ENCODE measurements around the gene PPY.
A peak's percentile ranks its signal among the peaks of the same experiment; 100 is the strongest.

PPY gene

DNA sequence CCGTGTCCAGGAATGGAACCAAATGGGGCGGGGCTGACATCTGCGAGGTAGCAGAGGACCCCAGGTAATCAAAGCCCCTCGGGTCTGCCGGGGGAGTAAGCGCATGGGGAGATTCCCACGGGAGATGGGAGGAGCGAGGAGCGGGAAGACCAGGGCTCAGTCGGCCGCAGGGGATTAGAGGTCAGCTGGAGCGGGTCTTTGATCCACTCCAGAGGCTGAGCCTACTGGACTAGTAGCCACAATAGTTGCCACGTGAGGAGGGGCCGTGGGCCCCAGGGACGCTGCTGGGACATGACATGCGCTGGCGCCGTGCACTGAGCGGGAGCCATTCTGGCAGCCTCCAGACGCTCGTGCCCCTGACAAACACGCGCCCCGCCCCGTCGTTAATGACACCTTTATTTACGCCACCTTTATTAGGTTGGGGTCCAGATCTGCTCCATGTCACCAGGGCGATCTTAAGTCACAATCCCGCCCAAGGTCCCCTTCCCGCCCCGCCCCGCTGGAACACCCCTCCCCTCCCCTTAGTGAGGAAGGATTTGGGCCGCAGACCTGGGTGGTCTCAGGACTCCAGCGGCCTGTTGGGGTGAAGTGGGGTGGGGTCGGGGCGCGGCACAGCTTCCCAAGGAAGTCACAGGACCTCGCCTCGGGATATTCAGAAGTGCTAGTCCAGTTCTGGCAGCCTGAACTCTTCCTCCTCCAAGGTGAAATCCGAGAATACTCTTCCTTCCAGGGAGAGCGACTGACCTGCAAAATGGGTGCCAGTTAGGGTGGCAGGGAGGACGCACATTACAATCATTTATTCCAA, 15.0 kb downstream of the PPY start:
- Histone ChIP-seq H3K9ac (ENCODE audit: low read length) (no peak overlapping the region), H3K4me3 (ENCODE audit: low read length) (no peak overlapping the region), H3K9me3 (replicated peaks; ENCODE audit: insufficient read depth, low read length) (no peaks in the 10 kb centered on the region)

DNA sequence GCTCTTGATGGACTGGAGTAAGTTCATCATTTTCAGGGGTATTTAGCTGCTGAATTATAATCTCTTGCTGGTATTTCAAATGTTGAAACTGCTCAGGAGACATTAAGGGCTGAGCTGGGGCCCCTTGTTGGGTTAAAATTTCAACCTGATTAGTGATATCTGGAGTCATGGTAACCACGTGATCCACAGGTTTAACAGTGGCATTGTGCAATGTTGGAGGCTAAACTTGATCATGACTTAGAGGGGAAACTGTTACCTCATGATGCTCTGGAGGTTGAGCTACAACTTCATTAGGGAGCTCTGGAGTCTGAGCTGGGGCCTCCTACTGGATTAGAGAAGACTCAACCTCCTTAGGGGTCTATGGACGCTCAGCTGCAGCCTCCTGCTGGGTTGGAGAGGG, 17.7 kb downstream of the PPY start:
- H3K27me3 ChIP-seq (replicated peaks; ENCODE audit: insufficient read depth, low read length), result peaks cover 28% of the 10 kb centered on the region
- no peak overlapping the region for H3K4me3 ChIP-seq (ENCODE audit: low read length)
- H3K36me3 ChIP-seq (replicated peaks; ENCODE audit: insufficient read depth, low read length), result no peaks in the 10 kb centered on the region

More for the DNA sequence above, 15.0 kb downstream of the PPY start:
- Histone ChIP-seq H3K27me3 (replicated peaks; ENCODE audit: insufficient read depth, low read length) (peaks cover 28% of the 10 kb centered on the region), H3K36me3 (replicated peaks; ENCODE audit: insufficient read depth, low read length) (no peaks in the 10 kb centered on the region), H3K79me2 (ENCODE audit: low read length) (no peaks in the 10 kb centered on the region), H3K4me1 (ENCODE audit: low read length) (0 out of 2 replicates have a peak, but pooled peaks cover 3% of the 10 kb centered on the region), H2AFZ (ENCODE audit: low read length) (no peak overlapping the region), H3K27ac (ENCODE audit: low read length) (no peak overlapping the region), H3K4me2 (ENCODE audit: low read depth, low read length) (peak overlapping the region; percentile 21; the same call in 1 of the 2 replicates), H3F3A (ENCODE audit: insufficient read depth, low read length) (no peaks in the 10 kb centered on the region), H4K20me1 (ENCODE audit: insufficient read depth, low read length) (no peaks in the 10 kb centered on the region), H3K9me2 (replicated peaks; ENCODE audit: insufficient read depth, low read length) (no peaks in the 10 kb centered on the region)
- no peak for TF ChIP-seq EZH2 (optimal IDR thresholded peaks at IDR 0.05; ENCODE audit: low read depth, low read length)
- DNase-seq, result no peak

DNA sequence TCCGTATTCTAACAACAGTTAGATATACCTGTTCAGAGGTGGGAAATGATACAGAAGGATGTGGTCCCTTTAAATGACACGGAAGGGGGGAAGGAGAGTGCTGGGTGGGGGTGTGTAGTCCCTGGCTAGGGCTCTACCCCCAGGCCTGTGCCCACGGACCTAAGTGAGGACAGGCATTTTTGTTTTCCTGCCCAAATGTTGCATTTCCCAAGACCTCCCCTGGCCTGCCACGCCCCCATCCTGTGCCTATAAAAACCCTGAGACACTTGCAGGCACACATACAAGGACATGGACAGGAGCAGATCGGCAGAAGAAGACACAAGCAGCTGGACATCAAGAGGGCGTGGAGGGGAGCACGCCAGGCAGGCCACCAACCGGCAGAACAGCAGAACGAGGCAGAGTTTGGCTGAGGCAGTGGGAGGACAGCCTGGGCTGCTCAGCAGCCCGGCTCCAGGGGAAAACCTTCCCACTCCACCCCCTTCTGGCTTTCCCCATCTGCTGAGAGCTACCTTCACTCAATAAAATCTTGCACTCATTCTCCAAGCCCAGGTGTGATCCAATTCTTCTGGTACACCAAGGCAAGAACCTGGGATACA, 21.7 kb downstream of the PPY start:
- Histone ChIP-seq H3K9ac (ENCODE audit: low read length) (no peak overlapping the region), H3K9me3 (replicated peaks; ENCODE audit: insufficient read depth, low read length) (no peaks in the 10 kb centered on the region), H3K4me2 (ENCODE audit: low read depth, low read length) (no peak overlapping the region), H3K27ac (ENCODE audit: low read length) (no peak overlapping the region), H2AFZ (ENCODE audit: low read length) (no peak overlapping the region), H3K4me3 (ENCODE audit: low read length) (no peak overlapping the region), H3K27me3 (replicated peaks; ENCODE audit: insufficient read depth, low read length) (peaks cover 3% of the 10 kb centered on the region), H3K9me2 (replicated peaks; ENCODE audit: insufficient read depth, low read length) (no peaks in the 10 kb centered on the region), H4K20me1 (ENCODE audit: insufficient read depth, low read length) (no peaks in the 10 kb centered on the region), H3K79me2 (ENCODE audit: low read length) (no peaks in the 10 kb centered on the region), H3F3A (ENCODE audit: insufficient read depth, low read length) (peaks cover 2% of the 10 kb centered on the region; the same call in 1 of the 2 replicates), H3K4me1 (ENCODE audit: low read length) (no peaks in the 10 kb centered on the region), H3K36me3 (replicated peaks; ENCODE audit: insufficient read depth, low read length) (no peaks in the 10 kb centered on the region)
- TF ChIP-seq EZH2phosphoT487 (IDR thresholded peaks at IDR 0.05; ENCODE audit: low read length) (no peak), EZH2 (optimal IDR thresholded peaks at IDR 0.05; ENCODE audit: low read depth, low read length) (no peak)
- TF ChIP-seq, protein P1, sequence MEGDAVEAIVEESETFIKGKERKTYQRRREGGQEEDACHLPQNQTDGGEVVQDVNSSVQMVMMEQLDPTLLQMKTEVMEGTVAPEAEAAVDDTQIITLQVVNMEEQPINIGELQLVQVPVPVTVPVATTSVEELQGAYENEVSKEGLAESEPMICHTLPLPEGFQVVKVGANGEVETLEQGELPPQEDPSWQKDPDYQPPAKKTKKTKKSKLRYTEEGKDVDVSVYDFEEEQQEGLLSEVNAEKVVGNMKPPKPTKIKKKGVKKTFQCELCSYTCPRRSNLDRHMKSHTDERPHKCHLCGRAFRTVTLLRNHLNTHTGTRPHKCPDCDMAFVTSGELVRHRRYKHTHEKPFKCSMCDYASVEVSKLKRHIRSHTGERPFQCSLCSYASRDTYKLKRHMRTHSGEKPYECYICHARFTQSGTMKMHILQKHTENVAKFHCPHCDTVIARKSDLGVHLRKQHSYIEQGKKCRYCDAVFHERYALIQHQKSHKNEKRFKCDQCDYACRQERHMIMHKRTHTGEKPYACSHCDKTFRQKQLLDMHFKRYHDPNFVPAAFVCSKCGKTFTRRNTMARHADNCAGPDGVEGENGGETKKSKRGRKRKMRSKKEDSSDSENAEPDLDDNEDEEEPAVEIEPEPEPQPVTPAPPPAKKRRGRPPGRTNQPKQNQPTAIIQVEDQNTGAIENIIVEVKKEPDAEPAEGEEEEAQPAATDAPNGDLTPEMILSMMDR (IDR thresholded peaks at IDR 0.05; ENCODE audit: low read length), result no peak
- no peak for DNase-seq

More for the DNA sequence above, 17.7 kb downstream of the PPY start:
- DNase-seq, result no peak
- no peak overlapping the region for H2AFZ ChIP-seq (ENCODE audit: low read length)
- 0 out of 2 replicates have a peak, but pooled peaks cover 3% of the 10 kb centered on the region for H3K4me1 ChIP-seq (ENCODE audit: low read length)
- no peak overlapping the region for H3K4me2 ChIP-seq (ENCODE audit: low read depth, low read length)
- no peaks in the 10 kb centered on the region for H3F3A ChIP-seq (ENCODE audit: insufficient read depth, low read length)
- H3K9ac ChIP-seq (ENCODE audit: low read length), result no peak overlapping the region
- H3K79me2 ChIP-seq (ENCODE audit: low read length), result no peaks in the 10 kb centered on the region
- H3K9me3 ChIP-seq (replicated peaks; ENCODE audit: insufficient read depth, low read length), result no peaks in the 10 kb centered on the region
- no peak overlapping the region for H3K27ac ChIP-seq (ENCODE audit: low read length)
- TF ChIP-seq EZH2 (optimal IDR thresholded peaks at IDR 0.05; ENCODE audit: low read depth, low read length) (no peak), EZH2phosphoT487 (IDR thresholded peaks at IDR 0.05; ENCODE audit: low read length) (no peak)
- TF ChIP-seq, protein P1 (IDR thresholded peaks at IDR 0.05; ENCODE audit: low read length), result no peak
- no peaks in the 10 kb centered on the region for H3K9me2 ChIP-seq (replicated peaks; ENCODE audit: insufficient read depth, low read length)
- no peaks in the 10 kb centered on the region for H4K20me1 ChIP-seq (ENCODE audit: insufficient read depth, low read length)

All from MM.1S (cell line).